Ectodermal cell (in vitro differentiated cells): ENCODE measurements around the gene CDH22.

Experiments
- H3K27ac ChIP-seq: 2 replicates; pipeline ENCODE4 v1.7.0; 2013; ENCODE audit warnings: mild to moderate bottlenecking, low read depth, low read length; ENCODE audit not compliant: insufficient read depth, poor library complexity, severe bottlenecking
- H3K27me3 ChIP-seq: 2 replicates; pipeline ENCODE4 v1.7.0; 2013; ENCODE audit warnings: mild to moderate bottlenecking, low read length; ENCODE audit not compliant: insufficient read depth, control insufficient read depth, poor library complexity, severe bottlenecking
- H3K36me3 ChIP-seq: one replicate; pipeline ENCODE4 v1.7.0; 2013; ENCODE audit warnings: low read length; ENCODE audit not compliant: control insufficient read depth, insufficient read depth
- H3K4me1 ChIP-seq: one replicate; pipeline ENCODE4 v1.7.0; 2013; ENCODE audit warnings: low read length; ENCODE audit not compliant: control insufficient read depth, insufficient read depth
- H3K4me3 ChIP-seq: 2 replicates; pipeline ENCODE4 v1.7.0; 2013; ENCODE audit warnings: low read depth, low read length, control low read depth; ENCODE audit not compliant: insufficient read depth
- H3K9me3 ChIP-seq: 2 replicates; pipeline ENCODE4 v1.7.0; 2013; ENCODE audit warnings: mild to moderate bottlenecking, low read length, moderate library complexity; ENCODE audit not compliant: control insufficient read depth
- WGBS, 2 experiments: methylation state at CpG; one replicate each; pipeline ENCODE4 v1.1.7; 2013; ENCODE audit warnings: missing lambda C conversion rate in 2 of 2; 5-methylcytosine and 5-hydroxymethylcytosine counted together

CDH22 gene

GRCh38 chr20:46164254-46164653 lies 144.0 kb downstream of the CDH22 start:
- no peaks in the 10 kb centered on the region for H3K27me3 ChIP-seq
- H3K4me3 ChIP-seq, result no peak overlapping the region
- WGBS, 2 experiments, result 78 to 82% methylated on average over 7 of the region's 7 CpGs
- H3K27ac ChIP-seq, result no peak overlapping the region
- H3K36me3 ChIP-seq, result no peaks in the 10 kb centered on the region
- no peaks in the 10 kb centered on the region for H3K9me3 ChIP-seq
- no peaks in the 10 kb centered on the region for H3K4me1 ChIP-seq

- Histone ChIP-seq H3K36me3 (no peaks in the 10 kb centered on the region), H3K27ac (no peak overlapping the region), H3K4me3 (no peak overlapping the region), H3K27me3 (no peaks in the 10 kb centered on the region), H3K4me1 (no peaks in the 10 kb centered on the region), H3K9me3 (no peaks in the 10 kb centered on the region)
- 96 to 98% methylated on average over 1 of the region's 1 CpG for WGBS, 2 experiments
Observed at GRCh38 chr20:46161921-46162320, 146.4 kb downstream of the CDH22 start.

GRCh38 chr20:46160661-46161060 lies 147.6 kb downstream of the CDH22 start:
- Histone ChIP-seq H3K27me3 (no peaks in the 10 kb centered on the region), H3K9me3 (no peaks in the 10 kb centered on the region), H3K27ac (no peak overlapping the region), H3K36me3 (no peaks in the 10 kb centered on the region), H3K4me3 (no peak overlapping the region), H3K4me1 (no peaks in the 10 kb centered on the region)
- WGBS, 2 experiments, result 88 to 89% methylated on average over 5 of the region's 5 CpGs

- 82 to 85% methylated on average over 7 of the region's 7 CpGs for WGBS, 2 experiments
Observed at GRCh38 chr20:46159101-46159897, 149.0 kb downstream of the CDH22 start.

GRCh38 chr20:46158476-46158987 lies 149.8 kb downstream of the CDH22 start:
- Histone ChIP-seq H3K9me3 (no peaks in the 10 kb centered on the region), H3K4me3 (no peak overlapping the region), H3K27ac (no peak overlapping the region), H3K27me3 (no peaks in the 10 kb centered on the region), H3K4me1 (no peaks in the 10 kb centered on the region), H3K36me3 (no peaks in the 10 kb centered on the region)
- WGBS, 2 experiments, result 69 to 80% methylated on average over 4 of the region's 5 CpGs

More at GRCh38 chr20:46159101-46159897, 149.0 kb downstream of the CDH22 start:
- no peak overlapping the region for H3K27ac ChIP-seq
- H3K9me3 ChIP-seq, result no peaks in the 10 kb centered on the region
- no peaks in the 10 kb centered on the region for H3K4me1 ChIP-seq
- no peaks in the 10 kb centered on the region for H3K36me3 ChIP-seq
- H3K4me3 ChIP-seq, result no peak overlapping the region
- no peaks in the 10 kb centered on the region for H3K27me3 ChIP-seq

- H3K27ac ChIP-seq, result no peak overlapping the region
- H3K4me1 ChIP-seq, result no peaks in the 10 kb centered on the region
- H3K9me3 ChIP-seq, result no peaks in the 10 kb centered on the region
- no peaks in the 10 kb centered on the region for H3K27me3 ChIP-seq
- no peak overlapping the region for H3K4me3 ChIP-seq
- H3K36me3 ChIP-seq, result no peaks in the 10 kb centered on the region
- WGBS, 2 experiments, result 77% methylated on average over 7 of the region's 7 CpGs
Observed at GRCh38 chr20:46157625-46158024, 150.7 kb downstream of the CDH22 start.

- H3K36me3 ChIP-seq, result no peaks in the 10 kb centered on the region
- no peak overlapping the region for H3K27ac ChIP-seq
- H3K27me3 ChIP-seq, result no peaks in the 10 kb centered on the region
- H3K4me1 ChIP-seq, result no peaks in the 10 kb centered on the region
- no peak overlapping the region for H3K4me3 ChIP-seq
- 89 to 91% methylated on average over 6 of the region's 6 CpGs for WGBS, 2 experiments
- H3K9me3 ChIP-seq, result no peaks in the 10 kb centered on the region
Observed at GRCh38 chr20:46157076-46157592, 151.2 kb downstream of the CDH22 start.

GRCh38 chr20:46156065-46156464 lies 152.2 kb downstream of the CDH22 start:
- H3K27me3 ChIP-seq, result no peaks in the 10 kb centered on the region
- no peaks in the 10 kb centered on the region for H3K9me3 ChIP-seq
- 80 to 83% methylated on average over 8 of the region's 8 CpGs for WGBS, 2 experiments
- H3K4me1 ChIP-seq, result no peaks in the 10 kb centered on the region
- no peaks in the 10 kb centered on the region for H3K36me3 ChIP-seq
- no peak overlapping the region for H3K4me3 ChIP-seq
- H3K27ac ChIP-seq, result no peak overlapping the region

GRCh38 chr20:46154796-46155195 lies 153.5 kb downstream of the CDH22 start:
- 95 to 98% methylated on average over 2 of the region's 2 CpGs for WGBS, 2 experiments
- Histone ChIP-seq H3K9me3 (no peaks in the 10 kb centered on the region), H3K27ac (no peak overlapping the region), H3K4me1 (no peaks in the 10 kb centered on the region), H3K36me3 (no peaks in the 10 kb centered on the region), H3K4me3 (no peak overlapping the region), H3K27me3 (no peaks in the 10 kb centered on the region)

- no peak overlapping the region for H3K4me3 ChIP-seq
- H3K27ac ChIP-seq, result no peak overlapping the region
- no peaks in the 10 kb centered on the region for H3K36me3 ChIP-seq
- H3K27me3 ChIP-seq, result no peaks in the 10 kb centered on the region
- H3K9me3 ChIP-seq, result no peaks in the 10 kb centered on the region
- 94% methylated on average over 4 to 5 of the region's 5 CpGs for WGBS, 2 experiments
- no peaks in the 10 kb centered on the region for H3K4me1 ChIP-seq
Observed at GRCh38 chr20:46154305-46154704, 154.0 kb downstream of the CDH22 start.
